Liver (tissue), 9 donors: Measurements from ENCODE around the gene ANXA6. TPM values are rescaled to one million over a fixed set of nuclear protein-coding genes. Genes with fewer than 3 reads are reported as not detected.

Experiments
- DNase-seq: peaks from one replicate; pipeline ENCODE4 v3.0.0-alpha.2; 2017; ENCODE audit warnings: low spot score
- H3K27ac ChIP-seq, 2 donors: one replicate each; pipeline ENCODE4 v1.7.0; 2013; ENCODE audit warnings: inconsistent platforms in 2 of 2, low read length in 2 of 2, control low read depth in 1 of 2, low read depth in 1 of 2, mild to moderate bottlenecking in 1 of 2
- H3K27me3 ChIP-seq, 4 donors: one replicate each; pipeline versions ENCODE4 v1.6.1 to v1.7.0; 2013; ENCODE audit warnings: low read length in 3 of 4, inconsistent platforms in 1 of 4, mild to moderate bottlenecking in 1 of 4, moderate library complexity in 1 of 4; ENCODE audit not compliant: control insufficient read depth in 4 of 4, insufficient read depth in 4 of 4
- H3K36me3 ChIP-seq, 4 donors: one replicate each; pipeline versions ENCODE4 v1.6.1 to v1.7.0; 2013; ENCODE audit warnings: low read length in 3 of 4, mild to moderate bottlenecking in 3 of 4, low read depth in 1 of 4, moderate library complexity in 1 of 4; ENCODE audit not compliant: control insufficient read depth in 4 of 4, insufficient read depth in 3 of 4
- H3K4me1 ChIP-seq, 4 donors: one replicate each; pipeline versions ENCODE4 v1.6.1 to v1.7.0; 2013; ENCODE audit warnings: low read length in 3 of 4, mild to moderate bottlenecking in 3 of 4, moderate library complexity in 1 of 4; ENCODE audit not compliant: control insufficient read depth in 4 of 4, insufficient read depth in 4 of 4
- H3K4me3 ChIP-seq, 3 donors: one replicate each; pipeline versions ENCODE4 v1.6.1 to v1.7.0; 2013; ENCODE audit warnings: low read length in 3 of 3, control low read depth in 1 of 3, low read depth in 1 of 3, mild to moderate bottlenecking in 1 of 3
- H3K9ac ChIP-seq, 2 donors: one replicate each; pipeline ENCODE4 v1.7.0; 2013; ENCODE audit warnings: low read length in 2 of 2, mild to moderate bottlenecking in 2 of 2, moderate library complexity in 2 of 2, control low read depth in 1 of 2, low read depth in 1 of 2
- H3K9me3 ChIP-seq, 4 donors: one replicate each; pipeline versions ENCODE4 v1.6.1 to v1.7.0; 2013; ENCODE audit warnings: low read length in 3 of 4; ENCODE audit not compliant: control insufficient read depth in 4 of 4
- EGR1 ChIP-seq, 2 donors: IDR thresholded peaks; 2 replicates each; pipeline ENCODE4 v1.6.1; 2016 to 2018; ENCODE audit warnings: antibody characterized with exemption in 2 of 2, low read depth in 2 of 2
- FOXA1 ChIP-seq: IDR thresholded peaks from 2 replicates; pipeline ENCODE4 v1.6.1; 2016; ENCODE audit warnings: antibody characterized with exemption
- FOXA2 ChIP-seq: IDR thresholded peaks from 2 replicates; pipeline ENCODE4 v1.6.1; 2016; ENCODE audit warnings: antibody characterized with exemption
- GABPA ChIP-seq, 2 donors: IDR thresholded peaks in 1 of 2; conservative IDR thresholded peaks in 1 of 2; 2 replicates each; pipeline ENCODE4 v1.6.1; 2016; ENCODE audit warnings: antibody characterized with exemption in 2 of 2, mild to moderate bottlenecking in 1 of 2, moderate library complexity in 1 of 2
- HNF4A ChIP-seq, 2 donors: conservative IDR thresholded peaks; 2 replicates each; pipeline ENCODE4 v1.6.1; 2016; ENCODE audit warnings: antibody characterized with exemption in 2 of 2, mild to moderate bottlenecking in 2 of 2
- HNF4G ChIP-seq: IDR thresholded peaks from 2 replicates; pipeline ENCODE4 v1.6.1; 2016; ENCODE audit warnings: antibody characterized with exemption
- JUND ChIP-seq, 2 donors: IDR thresholded peaks; 2 replicates each; pipeline ENCODE4 v1.6.1; 2016; ENCODE audit warnings: antibody characterized with exemption in 2 of 2
- MAX ChIP-seq: IDR thresholded peaks from 2 replicates; pipeline ENCODE4 v1.6.1; 2016; ENCODE audit warnings: antibody characterized with exemption
- NR2F2 ChIP-seq: IDR thresholded peaks from 2 replicates; pipeline ENCODE4 v1.6.1; 2016; ENCODE audit warnings: antibody characterized with exemption
- RAD21 ChIP-seq, 2 donors: IDR thresholded peaks; 2 replicates each; pipeline ENCODE4 v1.6.1; 2016; ENCODE audit warnings: antibody characterized with exemption in 2 of 2, mild to moderate bottlenecking in 2 of 2
- RXRA ChIP-seq, 2 donors: IDR thresholded peaks; 2 replicates each; pipeline ENCODE4 v1.6.1; 2017 to 2018; ENCODE audit warnings: antibody characterized with exemption in 2 of 2, mild to moderate bottlenecking in 1 of 2
- SP1 ChIP-seq: IDR thresholded peaks from 2 replicates; pipeline ENCODE4 v1.6.1; 2018; ENCODE audit warnings: antibody characterized with exemption, mild to moderate bottlenecking
- TAF1 ChIP-seq: conservative IDR thresholded peaks from 2 replicates; pipeline ENCODE4 v1.6.1; 2016; ENCODE audit warnings: antibody characterized with exemption, mild to moderate bottlenecking
- YY1 ChIP-seq: IDR thresholded peaks from 2 replicates; pipeline ENCODE4 v1.6.1; 2016; ENCODE audit warnings: antibody characterized with exemption, mild to moderate bottlenecking
- WGBS: extraction: QIAGEN DNeasy Blood & Tissue Kit; methylation state at CpG from one replicate; pipeline ENCODE4 v1.1.7; 2013; 5-methylcytosine and 5-hydroxymethylcytosine counted together
- polyA plus RNA-seq, 2 donors: library from polyadenylated mRNA; stranded (reverse) in 1 of 2; unstranded in 1 of 2; fragments of 200-250 nt in 1 of 2; fragments of >200 nt in 1 of 2; fragmentation: Nextera tagmentation in 1 of 2; extraction: Ambion mirVana in 1 of 2; gene quantifications; one replicate each; pipeline versions ENCODE4 v1.2.1 to v1.2.3, GENCODE V29; 2013 to 2015
- total RNA-seq, 2 donors: library from RNA; depleted of rRNA; stranded (reverse); fragments of >200 nt; gene quantifications; one replicate each; pipeline ENCODE4 v1.2.3, GENCODE V29; 2014
- TF ChIP-seq, protein P1 (sequence below): IDR thresholded peaks from 2 replicates; pipeline ENCODE4 v1.6.1; 2016; ENCODE audit warnings: antibody characterized with exemption, mild to moderate bottlenecking
- TF ChIP-seq, protein P2 (sequence below): IDR thresholded peaks from 2 replicates; pipeline ENCODE4 v1.6.1; 2016; ENCODE audit warnings: antibody characterized with exemption
- TF ChIP-seq, protein P3 (sequence below): IDR thresholded peaks from 2 replicates; pipeline ENCODE4 v1.6.1; 2016; ENCODE audit warnings: antibody characterized with exemption
- TF ChIP-seq, protein P4 (sequence below): fragments of 150-350 bp; IDR thresholded peaks from 2 replicates; pipeline ENCODE4 v1.5.1; 2017; ENCODE audit warnings: improper control_type of control experiment, low read depth, low read length; ENCODE audit not compliant: missing input control
- donor health status: healthy.
- donor health status: healthy.
- donor health status: healthy.
- donor health status: healthy.
- donor health status: healthy.

Gene ANXA6
- total and polyA plus RNA-seq, 4 donors: 52.7 to 215 (median 126) TPM

DNA sequence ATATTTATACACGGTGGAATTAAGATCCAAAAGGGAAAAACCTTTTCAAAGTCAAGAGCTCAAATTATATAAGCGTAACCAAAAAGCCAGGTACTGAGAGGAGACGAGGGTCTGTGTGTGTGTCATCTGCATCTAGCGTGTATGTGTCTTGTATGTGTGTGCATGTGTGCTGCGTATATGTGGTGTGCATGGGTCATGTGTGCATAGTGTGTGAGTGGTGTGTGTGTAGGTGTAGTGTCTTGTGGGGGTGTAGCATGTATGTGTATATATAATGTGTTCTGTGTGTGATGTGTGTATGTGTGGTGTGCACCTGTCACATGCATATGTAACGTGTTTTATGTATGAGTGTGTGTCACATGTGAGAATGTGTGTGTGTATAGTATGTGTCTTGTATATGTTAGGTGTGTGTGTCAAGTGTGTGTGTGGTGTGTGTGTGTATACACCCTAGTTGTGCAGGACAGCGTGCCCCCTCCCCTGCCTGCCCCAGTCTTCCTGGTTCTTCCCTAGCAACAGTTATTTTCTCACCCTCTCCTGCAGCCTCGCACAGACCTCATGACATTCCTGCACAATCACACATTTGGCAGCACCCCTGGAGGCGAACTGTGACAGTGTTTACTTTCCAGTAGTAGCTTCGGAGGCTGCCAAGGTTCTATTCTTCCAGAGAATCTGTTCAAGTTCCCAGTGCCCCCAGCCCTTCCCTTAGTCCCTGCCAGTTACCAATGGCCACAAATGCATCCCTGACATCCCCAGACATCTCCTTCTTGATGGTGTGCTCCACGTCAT, 49.6 kb downstream of the ANXA6 start:
- H3K4me1 ChIP-seq: peaks cover 25 to 61% (median 57%) of the 10 kb centered on the region in 4 donors
- H3K27ac ChIP-seq: peak overlapping the region; percentile 81 to 85
- TF ChIP-seq YY1: no peak
- TF ChIP-seq, protein P1, sequence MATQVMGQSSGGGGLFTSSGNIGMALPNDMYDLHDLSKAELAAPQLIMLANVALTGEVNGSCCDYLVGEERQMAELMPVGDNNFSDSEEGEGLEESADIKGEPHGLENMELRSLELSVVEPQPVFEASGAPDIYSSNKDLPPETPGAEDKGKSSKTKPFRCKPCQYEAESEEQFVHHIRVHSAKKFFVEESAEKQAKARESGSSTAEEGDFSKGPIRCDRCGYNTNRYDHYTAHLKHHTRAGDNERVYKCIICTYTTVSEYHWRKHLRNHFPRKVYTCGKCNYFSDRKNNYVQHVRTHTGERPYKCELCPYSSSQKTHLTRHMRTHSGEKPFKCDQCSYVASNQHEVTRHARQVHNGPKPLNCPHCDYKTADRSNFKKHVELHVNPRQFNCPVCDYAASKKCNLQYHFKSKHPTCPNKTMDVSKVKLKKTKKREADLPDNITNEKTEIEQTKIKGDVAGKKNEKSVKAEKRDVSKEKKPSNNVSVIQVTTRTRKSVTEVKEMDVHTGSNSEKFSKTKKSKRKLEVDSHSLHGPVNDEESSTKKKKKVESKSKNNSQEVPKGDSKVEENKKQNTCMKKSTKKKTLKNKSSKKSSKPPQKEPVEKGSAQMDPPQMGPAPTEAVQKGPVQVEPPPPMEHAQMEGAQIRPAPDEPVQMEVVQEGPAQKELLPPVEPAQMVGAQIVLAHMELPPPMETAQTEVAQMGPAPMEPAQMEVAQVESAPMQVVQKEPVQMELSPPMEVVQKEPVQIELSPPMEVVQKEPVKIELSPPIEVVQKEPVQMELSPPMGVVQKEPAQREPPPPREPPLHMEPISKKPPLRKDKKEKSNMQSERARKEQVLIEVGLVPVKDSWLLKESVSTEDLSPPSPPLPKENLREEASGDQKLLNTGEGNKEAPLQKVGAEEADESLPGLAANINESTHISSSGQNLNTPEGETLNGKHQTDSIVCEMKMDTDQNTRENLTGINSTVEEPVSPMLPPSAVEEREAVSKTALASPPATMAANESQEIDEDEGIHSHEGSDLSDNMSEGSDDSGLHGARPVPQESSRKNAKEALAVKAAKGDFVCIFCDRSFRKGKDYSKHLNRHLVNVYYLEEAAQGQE: no peak
- TF ChIP-seq, protein P2, sequence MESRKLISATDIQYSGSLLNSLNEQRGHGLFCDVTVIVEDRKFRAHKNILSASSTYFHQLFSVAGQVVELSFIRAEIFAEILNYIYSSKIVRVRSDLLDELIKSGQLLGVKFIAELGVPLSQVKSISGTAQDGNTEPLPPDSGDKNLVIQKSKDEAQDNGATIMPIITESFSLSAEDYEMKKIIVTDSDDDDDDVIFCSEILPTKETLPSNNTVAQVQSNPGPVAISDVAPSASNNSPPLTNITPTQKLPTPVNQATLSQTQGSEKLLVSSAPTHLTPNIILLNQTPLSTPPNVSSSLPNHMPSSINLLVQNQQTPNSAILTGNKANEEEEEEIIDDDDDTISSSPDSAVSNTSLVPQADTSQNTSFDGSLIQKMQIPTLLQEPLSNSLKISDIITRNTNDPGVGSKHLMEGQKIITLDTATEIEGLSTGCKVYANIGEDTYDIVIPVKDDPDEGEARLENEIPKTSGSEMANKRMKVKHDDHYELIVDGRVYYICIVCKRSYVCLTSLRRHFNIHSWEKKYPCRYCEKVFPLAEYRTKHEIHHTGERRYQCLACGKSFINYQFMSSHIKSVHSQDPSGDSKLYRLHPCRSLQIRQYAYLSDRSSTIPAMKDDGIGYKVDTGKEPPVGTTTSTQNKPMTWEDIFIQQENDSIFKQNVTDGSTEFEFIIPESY: no peak
- TF ChIP-seq RXRA (IDR thresholded peaks at IDR 0.05): peak; percentile 34 to 59
- TF ChIP-seq MAX: peak; percentile 41
- TF ChIP-seq, protein P3, sequence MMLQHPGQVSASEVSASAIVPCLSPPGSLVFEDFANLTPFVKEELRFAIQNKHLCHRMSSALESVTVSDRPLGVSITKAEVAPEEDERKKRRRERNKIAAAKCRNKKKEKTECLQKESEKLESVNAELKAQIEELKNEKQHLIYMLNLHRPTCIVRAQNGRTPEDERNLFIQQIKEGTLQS: no peak
- TF ChIP-seq SP1: no peak
- peak; percentile 90 for TF ChIP-seq FOXA2
- TF ChIP-seq, protein P4, sequence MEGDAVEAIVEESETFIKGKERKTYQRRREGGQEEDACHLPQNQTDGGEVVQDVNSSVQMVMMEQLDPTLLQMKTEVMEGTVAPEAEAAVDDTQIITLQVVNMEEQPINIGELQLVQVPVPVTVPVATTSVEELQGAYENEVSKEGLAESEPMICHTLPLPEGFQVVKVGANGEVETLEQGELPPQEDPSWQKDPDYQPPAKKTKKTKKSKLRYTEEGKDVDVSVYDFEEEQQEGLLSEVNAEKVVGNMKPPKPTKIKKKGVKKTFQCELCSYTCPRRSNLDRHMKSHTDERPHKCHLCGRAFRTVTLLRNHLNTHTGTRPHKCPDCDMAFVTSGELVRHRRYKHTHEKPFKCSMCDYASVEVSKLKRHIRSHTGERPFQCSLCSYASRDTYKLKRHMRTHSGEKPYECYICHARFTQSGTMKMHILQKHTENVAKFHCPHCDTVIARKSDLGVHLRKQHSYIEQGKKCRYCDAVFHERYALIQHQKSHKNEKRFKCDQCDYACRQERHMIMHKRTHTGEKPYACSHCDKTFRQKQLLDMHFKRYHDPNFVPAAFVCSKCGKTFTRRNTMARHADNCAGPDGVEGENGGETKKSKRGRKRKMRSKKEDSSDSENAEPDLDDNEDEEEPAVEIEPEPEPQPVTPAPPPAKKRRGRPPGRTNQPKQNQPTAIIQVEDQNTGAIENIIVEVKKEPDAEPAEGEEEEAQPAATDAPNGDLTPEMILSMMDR: peak; percentile 32
- no peak for TF ChIP-seq HNF4G
- TF ChIP-seq GABPA (IDR thresholded peaks at IDR 0.05 in 1 of 2, conservative IDR thresholded peaks at IDR 0.05 in 1 of 2): no peak
- TF ChIP-seq HNF4A (conservative IDR thresholded peaks at IDR 0.05): peak in 1 of 2 donors; percentile 52
- TF ChIP-seq EGR1 (IDR thresholded peaks at IDR 0.05; ENCODE audit: low read depth in 2 of 2): no peak
- TF ChIP-seq FOXA1: peak; percentile 74
- TF ChIP-seq JUND (IDR thresholded peaks at IDR 0.05): peak in 1 of 2 donors; percentile 21
- TF ChIP-seq NR2F2: peak; percentile 12
- peak; percentile 14 to 46 for TF ChIP-seq RAD21 (IDR thresholded peaks at IDR 0.05)
- TF ChIP-seq TAF1: no peak
- no peaks in the 10 kb centered on the region for H3K27me3 ChIP-seq
- H3K9ac ChIP-seq: no peak overlapping the region
- 58% methylated on average over 11 of the region's 11 CpGs for WGBS
- peaks cover 0 to 15% (median 5%) of the 10 kb centered on the region in 4 donors for H3K36me3 ChIP-seq
- H3K9me3 ChIP-seq: no peaks in the 10 kb centered on the region
- H3K4me3 ChIP-seq: no peak overlapping the region
- DNase-seq: no peak
